BJ (cell line): Measurements from ENCODE around the gene SNRPD3. TPM values are rescaled to one million over a fixed set of nuclear protein-coding genes. Genes with fewer than 3 reads are reported as not detected.

Experiments used
- CTCF ChIA-PET: fragments of 350-600 bp; formaldehyde crosslinking; extraction: SDS; loops from one replicate; lab custom pipeline; 2021; ENCODE audit warnings: antibody characterized with exemption, inconsistent platforms; lab: Yijun Ruan, JAX
- POLR2A ChIA-PET: fragments of 300-600 bp; sonication (Branson Sonifier 250); formaldehyde crosslinking; extraction: SDS; loops from one replicate; lab custom pipeline; 2021; ENCODE audit warnings: antibody characterized with exemption; lab: Charles Lee
- DNase-seq: peaks from one replicate; pipeline ENCODE4 v3.0.0-alpha.2; 2011; ENCODE audit warnings: low read depth
- H3K27me3 ChIP-seq: 2 replicates; pipeline ENCODE4 v1.6.0; 2011; ENCODE audit warnings: low read length; ENCODE audit not compliant: control insufficient read depth, insufficient read depth
- H3K36me3 ChIP-seq: 2 replicates; pipeline ENCODE4 v1.5.1; 2011; ENCODE audit warnings: low read length; ENCODE audit not compliant: control insufficient read depth, insufficient read depth
- H3K4me3 ChIP-seq: 2 replicates; pipeline ENCODE4 v1.5.1; 2011; ENCODE audit warnings: low read depth, mild to moderate bottlenecking, control low read depth, low read length
- polyA minus RNA-seq: library from RNA; depleted of rRNA, polyadenylated mRNA; stranded (reverse); fragments of >200 nt; gene quantifications from 2 replicates; pipeline ENCODE4 v1.2.3, GENCODE V29; 2011; rRNA and poly(A)+ RNA removed
- polyA plus RNA-seq: library from polyadenylated mRNA; depleted of rRNA; stranded (reverse); fragments of >200 nt; gene quantifications from 2 replicates; pipeline ENCODE4 v1.2.3, GENCODE V29; 2011; rRNA removed
- TF ChIP-seq, protein P1 (sequence below): IDR thresholded peaks from 2 replicates; pipeline ENCODE4 v1.5.1; 2011; ENCODE audit warnings: low read depth, mild to moderate bottlenecking, control low read depth, inconsistent platforms, low read length, moderate library complexity; ENCODE audit not compliant: insufficient read depth

SNRPD3 gene
- polyA plus RNA-seq (168 and 231 TPM in 2 replicates), polyA minus RNA-seq (74.7 and 116 TPM in 2 replicates)

- CTCF ChIA-PET = no interaction called here
These were observed at the start of gene SNRPD3 for GRCh38 chr22:24555165-24556039. TSS of gene SNRPD3 (plus strand) at chr22:24555999. CDS start at chr22:24557675, 1,676 bp downstream.

DNA sequence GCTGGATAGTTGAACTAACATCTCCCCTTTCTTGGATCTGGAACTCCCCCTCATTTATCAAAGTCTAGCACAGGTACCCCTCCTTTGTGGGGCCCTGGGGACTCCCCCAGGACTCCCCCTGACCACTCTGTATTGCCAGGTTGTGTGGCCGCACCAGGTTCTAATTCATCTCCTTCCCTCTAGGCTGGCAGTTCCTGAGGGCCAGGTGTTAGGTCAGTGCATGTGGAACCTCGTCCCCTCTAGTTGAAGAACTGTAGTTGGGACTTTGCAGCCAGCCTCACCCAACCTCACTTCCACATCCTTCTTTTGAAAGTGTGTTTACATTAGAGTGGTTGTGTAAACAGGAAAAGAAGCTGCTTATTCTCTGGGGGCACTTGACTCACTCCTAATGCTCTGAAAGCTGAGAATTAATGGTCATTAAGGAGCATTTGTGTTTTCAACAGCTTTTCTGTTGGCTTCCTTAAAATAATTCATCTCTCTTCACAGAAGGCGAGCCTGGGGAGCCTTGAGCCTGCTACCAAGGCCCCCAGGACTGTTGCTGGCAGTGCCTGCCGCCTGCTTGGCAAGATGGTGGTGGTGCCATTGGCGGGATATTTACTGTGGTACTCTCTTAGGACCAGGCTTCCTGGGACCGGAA, 48.9 kb upstream of the SNRPD3 start:
- no peaks in the 10 kb centered on the region for H3K27me3 ChIP-seq
- POLR2A ChIA-PET = no interaction called here
- TF ChIP-seq, protein P1, sequence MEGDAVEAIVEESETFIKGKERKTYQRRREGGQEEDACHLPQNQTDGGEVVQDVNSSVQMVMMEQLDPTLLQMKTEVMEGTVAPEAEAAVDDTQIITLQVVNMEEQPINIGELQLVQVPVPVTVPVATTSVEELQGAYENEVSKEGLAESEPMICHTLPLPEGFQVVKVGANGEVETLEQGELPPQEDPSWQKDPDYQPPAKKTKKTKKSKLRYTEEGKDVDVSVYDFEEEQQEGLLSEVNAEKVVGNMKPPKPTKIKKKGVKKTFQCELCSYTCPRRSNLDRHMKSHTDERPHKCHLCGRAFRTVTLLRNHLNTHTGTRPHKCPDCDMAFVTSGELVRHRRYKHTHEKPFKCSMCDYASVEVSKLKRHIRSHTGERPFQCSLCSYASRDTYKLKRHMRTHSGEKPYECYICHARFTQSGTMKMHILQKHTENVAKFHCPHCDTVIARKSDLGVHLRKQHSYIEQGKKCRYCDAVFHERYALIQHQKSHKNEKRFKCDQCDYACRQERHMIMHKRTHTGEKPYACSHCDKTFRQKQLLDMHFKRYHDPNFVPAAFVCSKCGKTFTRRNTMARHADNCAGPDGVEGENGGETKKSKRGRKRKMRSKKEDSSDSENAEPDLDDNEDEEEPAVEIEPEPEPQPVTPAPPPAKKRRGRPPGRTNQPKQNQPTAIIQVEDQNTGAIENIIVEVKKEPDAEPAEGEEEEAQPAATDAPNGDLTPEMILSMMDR = no peak
- H3K36me3 ChIP-seq = no peaks in the 10 kb centered on the region
- no peak overlapping the region for H3K4me3 ChIP-seq
- no peak for DNase-seq
- CTCF ChIA-PET = interaction anchor here (1.4 to 6.5 kb wide), 5 partner anchors 15 to 181 kb away, joined by 3 to 50 read pairs (median 6); no protein-coding TSS in a partner anchor

More at GRCh38 chr22:24555165-24556039, at the start of gene SNRPD3:
- Histone ChIP-seq H3K27me3 (no peaks in the 10 kb centered on the region), H3K4me3 (peak within 1 kb of the TSS; percentile 92), H3K36me3 (peaks cover 10% of the 10 kb centered on the region)
- peak; percentile 95 for DNase-seq
- POLR2A ChIA-PET = interaction anchor here (0.6 kb wide), 1 partner anchor 119 kb away, joined by 10 read pairs; no protein-coding TSS in a partner anchor
- TF ChIP-seq, protein P1 = peak; percentile 35; the same call in 1 of the 2 replicates

DNA sequence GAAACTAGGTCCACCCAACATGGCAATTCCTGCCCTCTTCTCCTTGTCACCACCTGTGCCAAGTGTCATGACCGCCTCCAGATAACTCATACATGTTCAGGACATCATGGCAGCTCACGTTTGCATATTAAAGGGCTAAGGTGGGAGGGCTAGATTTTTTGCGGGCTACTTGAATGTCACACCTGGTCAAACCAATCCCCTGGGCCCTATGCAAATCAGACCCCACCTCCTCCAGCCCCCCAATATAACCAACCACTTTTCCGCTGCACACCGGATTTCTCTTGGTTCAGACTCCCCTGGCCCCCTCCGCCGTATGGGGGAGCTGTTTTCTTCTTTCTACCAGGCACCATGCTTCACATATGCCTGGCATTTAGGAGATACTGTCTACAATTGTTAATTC, 48.1 kb upstream of the SNRPD3 start:
- no peak for DNase-seq
- H3K4me3 ChIP-seq = no peak overlapping the region
- TF ChIP-seq, protein P1 = no peak
- ChIA-PET CTCF (interaction anchor here (0.7 to 6.5 kb wide), 5 partner anchors 9 to 182 kb away, joined by 3 to 50 read pairs (median 4); no protein-coding TSS in a partner anchor), POLR2A (no interaction called here)
- H3K36me3 ChIP-seq = no peaks in the 10 kb centered on the region
- peaks cover 3% of the 10 kb centered on the region for H3K27me3 ChIP-seq

- Histone ChIP-seq H3K4me3 (no peak overlapping the region), H3K27me3 (peaks cover 10% of the 10 kb centered on the region), H3K36me3 (no peaks in the 10 kb centered on the region)
- no peak for DNase-seq
- TF ChIP-seq, protein P1 = no peak
- ChIA-PET POLR2A (no interaction called here), CTCF (interaction anchor here (0.6 to 1.3 kb wide), 4 partner anchors 37 to 505 kb away, joined by 3 to 6 read pairs (median 3); no protein-coding TSS in a partner anchor)
These were observed 44.9 kb upstream of the SNRPD3 start for GRCh38 chr22:24510637-24511625.
